Stimulated activated naive CD8-positive, alpha-beta T cell treated with anti-CD3 and anti-CD28 coated beads, Interleukin-15, amount 100 ng/mL, for 72 hours (primary cell): Measurements from ENCODE around the gene NFATC1.

Experiments
- ATAC-seq: fragments of 150-1000 bp; cut with Tn5 transposase; 2 replicates; pipeline ENCODE4 v1.10.0; 2021; ENCODE audit warnings: mild to moderate bottlenecking, moderate library complexity
- DNase-seq, 2 donors: peaks; one replicate each; pipeline ENCODE4 v3.0.0; 2021 to 2022
- H3K27ac Mint-ChIP-seq, 2 donors: one replicate each; pipeline ENCODE4 v1.8.0; 2022; ENCODE audit warnings: mild to moderate bottlenecking in 2 of 2, mixed read lengths in 2 of 2, moderate library complexity in 2 of 2
- H3K27me3 Mint-ChIP-seq: one replicate; pipeline ENCODE4 v1.8.0; 2022; ENCODE audit warnings: mixed read lengths
- H3K4me1 Mint-ChIP-seq: one replicate; pipeline ENCODE4 v1.8.0; 2022; ENCODE audit warnings: mild to moderate bottlenecking, mixed read lengths
- H3K4me3 Mint-ChIP-seq, 2 donors: one replicate each; pipeline ENCODE4 v1.8.0; 2022; ENCODE audit warnings: mild to moderate bottlenecking in 2 of 2, mixed read lengths in 2 of 2, moderate library complexity in 1 of 2
- H3K9me3 Mint-ChIP-seq, 2 donors: one replicate each; pipeline ENCODE4 v1.8.0; 2022; ENCODE audit warnings: mixed read lengths in 2 of 2

The NFATC1 gene

DNA sequence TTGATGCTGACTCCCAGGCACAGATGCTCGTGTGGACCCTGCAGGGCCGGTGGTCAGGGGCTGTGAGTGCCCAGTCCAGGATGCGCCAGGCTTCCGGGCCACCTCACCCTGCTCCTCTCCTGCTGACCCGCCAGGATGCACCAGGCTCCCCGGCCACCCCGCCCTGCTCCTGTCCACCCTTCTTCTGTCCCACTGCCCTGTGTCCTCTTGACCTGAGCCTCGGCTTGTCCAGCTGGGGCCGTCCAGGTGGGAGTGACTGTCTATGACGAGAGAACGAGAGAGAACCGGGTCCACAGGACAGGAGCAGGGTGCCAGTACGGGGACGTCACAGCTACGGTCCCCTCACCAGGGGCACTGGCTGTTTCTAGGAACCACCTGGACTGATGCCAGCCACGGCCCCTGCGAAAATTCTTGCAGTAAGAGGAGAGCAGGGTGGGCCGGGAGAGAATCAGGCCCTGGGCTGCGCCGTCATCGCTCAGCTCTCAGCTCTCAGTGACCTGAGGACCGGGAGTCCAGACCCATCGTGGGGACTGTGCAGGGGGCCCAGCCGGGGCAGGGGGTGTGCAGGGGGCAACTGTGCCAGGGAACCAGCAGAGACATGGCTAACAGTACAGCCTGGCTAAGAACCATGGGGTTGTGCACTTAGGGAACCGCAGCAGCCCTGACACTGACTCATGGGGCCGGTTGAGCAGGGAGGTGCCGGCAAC is 12.9 kb upstream of the NFATC1 start:
- Mint-ChIP-seq H3K27ac (no peak overlapping the region), H3K4me3 (no peak overlapping the region), H3K9me3 (no peaks in the 10 kb centered on the region), H3K4me1 (peaks cover 10% of the 10 kb centered on the region), H3K27me3 (no peaks in the 10 kb centered on the region)
- DNase-seq (no peak), ATAC-seq (no peak)

DNA sequence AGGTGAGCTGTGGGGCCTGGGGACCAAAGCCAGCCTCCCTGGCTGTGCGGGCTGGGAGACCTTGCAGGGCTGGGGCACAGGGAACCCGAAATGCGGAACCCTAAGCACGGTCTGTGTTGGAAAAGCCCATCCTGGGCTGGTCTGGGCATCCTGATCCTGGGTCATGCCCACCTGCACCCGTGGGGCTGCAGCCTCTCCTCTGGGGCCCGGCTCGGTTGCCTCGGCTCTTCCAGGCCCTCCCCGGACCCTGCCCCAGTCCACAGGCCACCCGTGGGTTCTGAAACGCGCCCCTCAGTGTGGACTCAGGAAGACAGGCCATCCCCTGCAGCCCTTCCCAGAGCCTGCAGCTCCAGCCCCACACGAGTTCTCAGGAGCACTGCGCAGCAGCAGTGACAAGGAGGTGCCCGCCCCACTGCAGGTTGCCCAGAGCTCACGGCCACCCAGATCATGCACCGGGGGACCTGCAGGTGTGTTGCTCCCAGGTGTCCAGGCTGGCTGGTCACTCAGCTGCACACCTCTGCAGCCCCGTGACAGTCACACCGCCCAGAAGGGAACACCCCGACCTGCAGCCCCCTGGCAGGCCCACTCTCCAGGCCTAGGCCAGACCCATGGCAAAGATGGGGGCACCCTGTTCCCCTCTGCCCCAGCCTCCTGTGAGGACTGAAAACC is 12.2 kb upstream of the NFATC1 start:
- H3K9me3 Mint-ChIP-seq, result no peaks in the 10 kb centered on the region
- DNase-seq (no peak), ATAC-seq (no peak)
- peaks cover 7% of the 10 kb centered on the region for H3K27me3 Mint-ChIP-seq
- H3K27ac Mint-ChIP-seq, result no peak overlapping the region
- no peak overlapping the region for H3K4me3 Mint-ChIP-seq
- H3K4me1 Mint-ChIP-seq, result peaks cover 10% of the 10 kb centered on the region

- Mint-ChIP-seq H3K4me1 (peaks cover 3% of the 10 kb centered on the region), H3K27ac (peak overlapping the region; percentile 47 to 77), H3K27me3 (peaks cover 14% of the 10 kb centered on the region), H3K4me3 (no peak overlapping the region), H3K9me3 (no peaks in the 10 kb centered on the region)
- ATAC-seq, result no peak
- DNase-seq, result no peak
These were observed 11.5 kb upstream of the NFATC1 start for GRCh38 chr18:79384151-79384807.

GRCh38 chr18:79384834-79385233 is 10.9 kb upstream of the NFATC1 start:
- H3K27ac Mint-ChIP-seq, result peak overlapping the region in 1 of 2 donors; percentile 22

GRCh38 chr18:79385326-79385707 is 10.4 kb upstream of the NFATC1 start:
- Mint-ChIP-seq H3K9me3 (no peaks in the 10 kb centered on the region), H3K4me1 (no peaks in the 10 kb centered on the region), H3K27me3 (peaks cover 18% of the 10 kb centered on the region), H3K27ac (no peak overlapping the region), H3K4me3 (no peak overlapping the region)
- no peak for ATAC-seq
- DNase-seq, result no peak

More at GRCh38 chr18:79384834-79385233, 10.9 kb upstream of the NFATC1 start:
- ATAC-seq (no peak), DNase-seq (no peak)
- no peak overlapping the region for H3K4me3 Mint-ChIP-seq
- no peaks in the 10 kb centered on the region for H3K4me1 Mint-ChIP-seq
- peaks cover 18% of the 10 kb centered on the region for H3K27me3 Mint-ChIP-seq
- no peaks in the 10 kb centered on the region for H3K9me3 Mint-ChIP-seq

DNA sequence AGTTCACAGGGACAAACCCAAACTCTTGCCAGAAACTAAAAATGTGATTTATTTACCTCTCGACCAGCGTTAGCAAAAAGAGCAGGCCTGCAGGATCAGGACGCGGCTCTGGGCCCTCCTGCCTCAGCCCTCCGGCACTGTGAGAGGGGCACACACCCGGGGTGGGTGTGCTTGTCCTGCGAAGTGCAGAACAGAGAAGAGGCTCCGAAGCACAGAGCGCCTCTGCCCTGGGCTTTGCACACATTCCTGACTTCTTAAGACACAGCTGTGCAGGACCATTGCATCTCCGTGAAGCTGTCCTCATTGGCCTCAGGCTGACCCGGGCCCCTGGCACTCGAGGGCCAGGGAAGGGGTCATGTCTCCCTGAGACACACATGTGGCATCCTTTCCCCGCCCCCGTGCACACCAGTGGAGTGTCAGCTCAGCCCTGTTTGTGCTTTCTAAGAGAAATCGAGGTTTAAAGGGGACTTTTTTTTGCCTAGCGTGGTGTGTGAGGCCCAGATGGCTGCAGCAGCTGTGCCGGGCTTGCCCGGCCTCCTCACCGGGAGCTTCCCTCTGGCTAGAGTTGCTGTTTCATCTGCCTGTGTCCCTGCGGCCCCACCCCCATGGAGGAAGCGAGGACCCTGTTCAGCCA is 9.9 kb upstream of the NFATC1 start:
- Mint-ChIP-seq H3K4me3 (no peak overlapping the region), H3K27ac (no peak overlapping the region)
- no peak for ATAC-seq

DNA sequence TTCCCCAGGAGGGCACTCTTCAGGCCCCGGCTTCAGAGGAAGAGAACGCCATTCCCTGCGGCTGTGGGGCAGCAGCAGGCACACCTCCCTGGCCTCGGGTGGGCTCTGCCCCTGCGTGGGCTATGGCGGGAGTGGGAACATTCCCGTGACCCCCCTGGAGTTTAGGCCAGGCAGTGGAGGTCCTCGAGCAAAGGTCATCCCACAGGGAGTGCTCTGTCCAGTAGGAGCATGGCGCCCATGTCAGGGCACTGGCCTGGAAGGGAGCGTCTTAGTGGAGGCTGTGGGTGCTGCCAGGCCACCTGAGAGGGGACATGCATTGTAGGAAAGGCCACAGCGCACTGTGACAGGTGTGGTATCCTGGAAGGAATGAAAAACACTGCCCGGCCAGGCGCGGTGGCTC is 9.2 kb upstream of the NFATC1 start:
- ATAC-seq, result no peak
- H3K9me3 Mint-ChIP-seq, result no peaks in the 10 kb centered on the region
- H3K4me1 Mint-ChIP-seq, result no peaks in the 10 kb centered on the region
- H3K27ac Mint-ChIP-seq, result peak overlapping the region in 1 of 2 donors; percentile 31
- DNase-seq, result no peak
- H3K4me3 Mint-ChIP-seq, result no peak overlapping the region
- H3K27me3 Mint-ChIP-seq, result peaks cover 18% of the 10 kb centered on the region

More for the DNA sequence above, 9.9 kb upstream of the NFATC1 start:
- H3K27me3 Mint-ChIP-seq, result peaks cover 18% of the 10 kb centered on the region
- no peaks in the 10 kb centered on the region for H3K4me1 Mint-ChIP-seq
- no peaks in the 10 kb centered on the region for H3K9me3 Mint-ChIP-seq
- no peak for DNase-seq

DNA sequence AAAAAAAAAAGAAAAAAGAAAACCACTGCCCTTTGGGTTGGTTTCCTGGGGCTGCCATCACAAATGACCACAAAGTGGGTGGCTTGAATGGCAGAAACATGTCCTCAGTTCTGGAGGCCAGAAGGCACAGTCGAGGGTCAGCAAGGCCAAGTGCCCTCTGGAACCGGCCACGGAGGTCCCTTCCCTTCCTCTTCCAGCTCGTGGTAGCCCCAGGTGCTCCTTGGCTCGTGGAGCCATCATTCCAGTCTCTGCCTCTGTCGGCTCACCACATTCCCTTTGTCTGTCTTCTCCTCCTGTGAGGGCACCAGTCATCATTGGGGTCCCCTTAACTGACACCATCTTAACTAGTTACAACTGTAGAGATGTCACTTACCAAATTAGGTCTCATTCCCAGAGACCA is 8.5 kb upstream of the NFATC1 start:
- no peak for DNase-seq
- ATAC-seq, result no peak
- Mint-ChIP-seq H3K27ac (no peak overlapping the region), H3K4me3 (no peak overlapping the region), H3K4me1 (peaks cover 4% of the 10 kb centered on the region), H3K27me3 (peaks cover 24% of the 10 kb centered on the region), H3K9me3 (no peaks in the 10 kb centered on the region)

GRCh38 chr18:79387615-79388014 is 8.1 kb upstream of the NFATC1 start:
- ATAC-seq (no peak), DNase-seq (no peak)
- H3K4me3 Mint-ChIP-seq, result no peak overlapping the region
- H3K27ac Mint-ChIP-seq, result peak overlapping the region in 1 of 2 donors; percentile 36
- H3K27me3 Mint-ChIP-seq, result peaks cover 28% of the 10 kb centered on the region
- no peaks in the 10 kb centered on the region for H3K9me3 Mint-ChIP-seq
- H3K4me1 Mint-ChIP-seq, result peaks cover 8% of the 10 kb centered on the region

DNA sequence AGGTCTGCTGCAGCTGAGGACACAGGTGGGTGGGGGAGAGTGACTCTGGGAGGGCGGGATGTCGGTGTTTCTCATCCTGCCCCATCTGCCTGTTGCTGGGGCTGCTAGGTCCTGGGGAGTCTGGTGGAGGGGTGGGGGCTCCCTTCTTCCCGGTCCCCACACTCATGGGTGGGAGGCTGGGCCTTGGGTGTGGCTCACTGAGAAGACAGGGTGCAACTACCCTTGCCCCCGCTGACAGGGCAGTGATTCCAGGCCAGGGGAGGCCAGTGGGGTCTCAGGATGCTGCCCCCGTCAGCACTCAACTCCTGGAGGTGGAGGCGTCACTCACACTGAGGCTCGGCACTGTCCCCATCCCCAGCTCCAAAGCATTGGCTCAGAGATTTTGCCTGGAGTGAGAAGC is 7.7 kb upstream of the NFATC1 start:
- Mint-ChIP-seq H3K27ac (no peak overlapping the region), H3K4me1 (peaks cover 13% of the 10 kb centered on the region), H3K4me3 (no peak overlapping the region), H3K27me3 (peaks cover 32% of the 10 kb centered on the region), H3K9me3 (no peaks in the 10 kb centered on the region)
- ATAC-seq (no peak), DNase-seq (no peak)

GRCh38 chr18:79389689-79390088 is 6.0 kb upstream of the NFATC1 start:
- Mint-ChIP-seq H3K9me3 (no peaks in the 10 kb centered on the region), H3K4me3 (no peak overlapping the region), H3K4me1 (peaks cover 21% of the 10 kb centered on the region), H3K27ac (no peak overlapping the region), H3K27me3 (peaks cover 32% of the 10 kb centered on the region)
- DNase-seq, result no peak
- ATAC-seq, result no peak

- peaks cover 32% of the 10 kb centered on the region for H3K27me3 Mint-ChIP-seq
- ATAC-seq, result no peak
- peak overlapping the region in 1 of 2 donors; percentile 23 for H3K4me3 Mint-ChIP-seq
These were observed 3.5 kb upstream of the NFATC1 start for GRCh38 chr18:79392226-79392625.

DNA sequence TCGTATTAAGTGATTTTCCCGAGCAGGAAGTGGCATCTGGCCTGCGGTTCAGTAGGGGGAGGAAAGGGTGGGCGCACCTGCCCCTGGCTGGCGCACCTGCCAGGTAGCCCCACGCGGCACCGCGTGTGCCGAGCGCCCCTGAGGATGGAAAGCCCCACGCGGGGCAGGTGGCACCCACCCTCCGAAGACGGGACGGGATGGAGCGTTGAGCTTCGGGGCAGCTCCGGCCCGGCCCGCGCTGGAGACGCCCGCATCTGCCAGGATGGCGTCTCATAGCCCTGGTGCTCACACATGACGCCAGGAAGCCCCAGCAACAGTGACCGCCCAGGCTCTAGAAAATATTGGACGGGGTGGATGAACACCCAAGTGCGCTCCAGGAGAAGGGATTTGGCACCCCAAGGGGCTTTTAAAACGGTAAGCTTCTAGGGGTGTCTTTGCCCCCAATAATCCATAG is 2.5 kb upstream of the NFATC1 start:
- DNase-seq, result no peak

More at GRCh38 chr18:79392226-79392625, 3.5 kb upstream of the NFATC1 start:
- H3K9me3 Mint-ChIP-seq, result no peaks in the 10 kb centered on the region
- no peak for DNase-seq
- H3K4me1 Mint-ChIP-seq, result peaks cover 21% of the 10 kb centered on the region
- H3K27ac Mint-ChIP-seq, result no peak overlapping the region

DNA sequence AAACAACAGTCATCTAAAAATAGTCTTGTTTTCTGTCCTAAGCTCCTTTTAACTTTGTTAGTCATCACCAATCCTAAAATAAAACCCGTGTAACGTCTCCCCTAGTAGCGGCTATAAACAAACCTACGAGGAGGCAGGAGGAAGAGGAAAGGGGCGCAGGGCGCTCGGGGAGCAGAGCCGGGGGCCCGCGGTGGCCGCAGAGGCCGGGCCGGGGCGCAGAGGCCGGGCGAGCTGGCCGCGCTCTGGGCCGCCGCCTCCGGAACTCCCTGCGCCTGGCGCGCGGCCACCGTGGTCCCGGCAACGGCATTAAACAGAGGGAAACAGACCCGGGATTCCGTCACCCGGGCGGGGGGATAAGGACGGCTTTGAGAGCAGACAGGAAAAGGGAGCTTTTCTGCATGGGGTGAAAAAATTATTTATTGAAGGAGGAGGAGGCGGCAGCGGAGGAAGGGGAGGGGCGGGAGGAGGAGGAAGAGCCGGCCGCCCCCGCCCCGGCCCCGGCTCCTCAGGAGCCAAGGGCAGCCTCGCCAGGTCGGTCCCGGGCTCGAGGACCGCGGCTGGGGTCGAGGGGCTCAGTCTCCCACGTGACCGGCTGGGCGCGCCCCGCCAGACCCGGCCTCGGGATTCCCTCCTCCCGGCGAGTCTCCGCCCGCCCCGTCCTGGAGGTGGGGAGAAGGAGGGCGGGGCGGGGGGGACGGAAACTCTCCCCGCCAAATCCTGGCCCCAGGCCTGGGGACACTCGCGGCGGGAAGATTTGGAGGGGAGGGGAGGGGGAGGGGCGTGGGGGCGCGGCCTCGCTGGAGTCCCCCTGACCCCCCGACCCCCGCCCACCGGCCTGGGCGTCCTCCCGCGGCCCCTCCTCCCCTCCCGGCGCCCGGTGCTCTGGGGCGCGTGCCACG is 1.8 kb upstream of the NFATC1 start:
- Mint-ChIP-seq H3K9me3 (no peaks in the 10 kb centered on the region), H3K4me1 (peaks cover 37% of the 10 kb centered on the region), H3K4me3 (peak overlapping the region; percentile 90 to 96), H3K27me3 (peaks cover 21% of the 10 kb centered on the region), H3K27ac (peak overlapping the region; percentile 94 to 98)
- DNase-seq (peak; percentile 47 to 60), ATAC-seq (peak; percentile 18)

More for the DNA sequence above, 2.5 kb upstream of the NFATC1 start:
- Mint-ChIP-seq H3K27me3 (peaks cover 28% of the 10 kb centered on the region), H3K9me3 (no peaks in the 10 kb centered on the region), H3K27ac (peak overlapping the region; percentile 94 to 98), H3K4me3 (peak overlapping the region; percentile 90 to 96), H3K4me1 (peaks cover 30% of the 10 kb centered on the region)
- ATAC-seq, result no peak
